ENCODE data around the gene LCE3C.
"Not testable (repeated sequence)": the region's sequence is repeated elsewhere in the genome, so short reads cannot be mapped to it uniquely, and the experiment has no call there.

LCE3C gene

GRCh38 chr1:152599934-152600333, at the start of gene LCE3C:
TSS of gene LCE3C (plus strand) at chr1:152600234. CDS start at chr1:152600732, 498 bp downstream.
- TF ChIP-seq CTCF (IDR thresholded peaks at IDR 0.05; ENCODE audit: insufficient read depth, low read length, missing control alignments), result no peak
- CTCF ChIA-PET, result no interaction called here
- DNase-seq (ENCODE audit: low read depth, low spot score), result no peak
- H3K4me3 ChIP-seq (ENCODE audit: low read depth, low read length), result no peak within 1 kb of the TSS
- POLR2A ChIA-PET, result no interaction called here

GRCh38 chr1:152565115-152565514, 34.9 kb upstream of the LCE3C start:
- CTCF ChIA-PET, result no interaction called here
- no peak for DNase-seq (ENCODE audit: low read depth, low spot score)
- no peak overlapping the region for H3K4me3 ChIP-seq (ENCODE audit: low read depth, low read length)
- POLR2A ChIA-PET, result no interaction called here
- no peak for TF ChIP-seq CTCF (IDR thresholded peaks at IDR 0.05; ENCODE audit: insufficient read depth, low read length, missing control alignments)

GRCh38 chr1:152565535-152566215, 34.4 kb upstream of the LCE3C start:
- POLR2A ChIA-PET, result no interaction called here
- no peak for TF ChIP-seq CTCF (IDR thresholded peaks at IDR 0.05; ENCODE audit: insufficient read depth, low read length, missing control alignments)
- DNase-seq (ENCODE audit: low read depth, low spot score), result no peak
- CTCF ChIA-PET, result no interaction called here
- no peak overlapping the region for H3K4me3 ChIP-seq (ENCODE audit: low read depth, low read length)

- CTCF ChIA-PET, result no interaction called here
- TF ChIP-seq CTCF (IDR thresholded peaks at IDR 0.05; ENCODE audit: insufficient read depth, low read length, missing control alignments), result no peak
- DNase-seq (ENCODE audit: low read depth, low spot score), result no peak
- no peak within 1 kb of the TSS for H3K4me3 ChIP-seq (ENCODE audit: low read depth, low read length)
- POLR2A ChIA-PET, result no interaction called here
Measured at GRCh38 chr1:152566681-152567080, 33.4 kb upstream of the LCE3C start, which contains the start of gene LCE3E. TSS of gene LCE3E (minus strand) at chr1:152566780. CDS start at chr1:152566208, 572 bp downstream.

- DNase-seq (ENCODE audit: low read depth, low spot score), result no peak
- H3K4me3 ChIP-seq (ENCODE audit: low read depth, low read length), result no peak overlapping the region
- TF ChIP-seq CTCF (IDR thresholded peaks at IDR 0.05; ENCODE audit: insufficient read depth, low read length, missing control alignments), result no peak
- ChIA-PET POLR2A (no interaction called here), CTCF (no interaction called here)
Measured at GRCh38 chr1:152577168-152577567, 22.9 kb upstream of the LCE3C start.

- H3K4me3 ChIP-seq (ENCODE audit: low read depth, low read length); DNase-seq (ENCODE audit: low read depth, low spot score); CTCF ChIA-PET; POLR2A ChIA-PET: not testable (repeated sequence)
Measured at GRCh38 chr1:152579526-152579925, 20.5 kb upstream of the LCE3C start.

- TF ChIP-seq CTCF (IDR thresholded peaks at IDR 0.05; ENCODE audit: insufficient read depth, low read length, missing control alignments), result no peak
- DNase-seq (ENCODE audit: low read depth, low spot score), result no peak
- ChIA-PET CTCF (no interaction called here), POLR2A (no interaction called here)
- no peak within 1 kb of the TSS for H3K4me3 ChIP-seq (ENCODE audit: low read depth, low read length)
Measured at GRCh38 chr1:152580433-152580832, 19.6 kb upstream of the LCE3C start, which contains the start of gene LCE3D. TSS of gene LCE3D (minus strand) at chr1:152580516. CDS start at chr1:152579936, 580 bp downstream.
